Left lobe of liver (tissue), 2 donors: Measurements from ENCODE around the gene INSIG1. TPM values are rescaled to one million over a fixed set of nuclear protein-coding genes. Genes with fewer than 3 reads are reported as not detected.
A peak's percentile ranks its signal among the peaks of the same experiment; 100 is the strongest.

Experiments used
- ATAC-seq: fragments of 200-7000 bp; cut with Tn5 transposase; one replicate; pipeline ENCODE4 v1.9.1; 2020; ENCODE audit warnings: mild to moderate bottlenecking, moderate library complexity
- DNase-seq: peaks from one replicate; pipeline ENCODE4 v3.0.0-alpha.2; 2020; ENCODE audit warnings: low spot score
- total RNA-seq: library from RNA; stranded (reverse); gene quantifications from one replicate; pipeline ENCODE4 v1.2.1, GENCODE V29; 2021
- donor health status: DM: no; HTN: no; CAD: no; lungs with moderate emphysema.
- donor health status: DM: no; HTN: yes; CAD: no.

Gene INSIG1
- total RNA-seq, result 208 TPM

DNA sequence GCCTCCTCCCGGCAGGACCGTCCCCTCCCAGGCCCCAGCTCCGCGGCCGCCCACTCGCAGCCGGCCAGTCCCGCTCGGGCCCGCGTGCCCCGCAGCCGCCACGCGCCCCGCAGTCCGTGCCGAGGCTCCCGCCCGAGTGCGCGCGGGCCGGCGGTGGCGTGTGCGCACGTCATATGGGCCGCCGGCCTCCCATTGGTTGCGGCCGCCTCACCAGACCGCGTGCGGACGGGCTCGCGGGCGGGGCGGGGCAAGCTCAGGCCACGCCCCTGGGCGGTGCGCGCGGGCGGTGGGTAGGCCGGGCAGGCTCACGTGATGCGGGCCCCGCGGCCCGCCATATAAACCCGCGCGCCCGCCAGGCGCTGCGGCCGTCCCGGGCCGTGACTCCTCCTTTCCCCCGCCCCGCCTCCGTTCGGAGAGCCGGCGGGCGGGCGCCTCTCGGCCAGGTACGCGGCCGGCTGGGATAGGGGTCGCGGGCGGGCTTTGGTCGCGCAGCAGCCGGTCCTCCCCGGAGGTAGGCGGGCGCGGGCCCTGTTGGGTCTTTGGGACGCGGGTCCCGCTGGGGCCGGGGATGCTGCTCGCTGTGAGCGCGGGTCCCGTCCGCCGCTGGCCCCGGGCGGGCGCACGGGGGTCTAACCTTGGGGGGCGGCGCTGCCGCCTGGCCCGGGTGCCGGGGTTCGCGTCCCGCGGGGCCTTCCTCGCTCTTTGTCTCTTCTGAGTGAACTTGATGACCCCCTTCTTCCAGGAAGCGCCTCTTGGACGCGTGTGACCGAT is at the start of gene INSIG1:
Gene INSIG1, plus strand, starts transcription at position 362 of the 771 bp plus-strand sequence. Its CDS starts 408 bp downstream, at position 770.
- ATAC-seq, result peak; percentile 63

DNA sequence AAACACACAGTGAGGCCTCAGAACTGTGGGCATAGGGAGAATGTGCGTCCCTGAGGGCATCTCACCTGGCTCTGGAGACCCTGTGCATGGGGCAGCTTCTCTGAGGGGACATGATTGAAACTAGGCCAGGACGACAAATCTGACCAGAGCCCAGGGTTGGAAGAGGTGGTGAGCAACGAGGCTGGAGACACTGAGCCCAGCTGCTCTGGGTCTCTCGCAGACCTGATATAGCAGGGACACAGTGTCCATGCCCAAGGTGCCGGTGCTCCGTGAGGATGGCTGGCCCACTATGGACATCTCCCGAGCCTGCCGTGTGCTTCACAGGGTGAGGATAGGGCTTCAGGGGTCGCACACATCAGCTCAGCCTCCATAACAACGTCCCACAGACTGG is 49.3 kb upstream of the INSIG1 start:
- DNase-seq (no peak), ATAC-seq (no peak)

More for the DNA sequence above, at the start of gene INSIG1:
- peak; percentile 97 for DNase-seq

DNA sequence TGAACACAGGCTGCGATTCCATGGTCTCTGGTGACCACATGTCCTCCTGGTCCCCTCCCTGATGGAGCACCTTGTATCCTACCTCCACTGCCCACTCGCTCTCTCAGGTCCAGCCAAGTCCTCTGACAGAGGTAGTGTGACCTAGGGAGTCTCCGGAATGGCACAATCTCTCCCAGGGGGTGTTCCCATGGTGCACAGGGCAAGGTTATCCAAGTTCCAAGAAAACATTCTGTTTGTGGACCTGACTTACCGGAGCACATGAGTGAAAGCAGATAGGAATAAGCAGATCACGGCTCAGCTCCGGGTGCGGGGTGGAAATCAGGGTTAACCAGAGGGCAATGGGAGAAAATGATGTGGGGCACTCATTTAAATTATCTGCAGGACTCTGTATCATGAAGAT is 45.8 kb upstream of the INSIG1 start:
- peak; percentile 86 for DNase-seq
- peak; percentile 50 for ATAC-seq

DNA sequence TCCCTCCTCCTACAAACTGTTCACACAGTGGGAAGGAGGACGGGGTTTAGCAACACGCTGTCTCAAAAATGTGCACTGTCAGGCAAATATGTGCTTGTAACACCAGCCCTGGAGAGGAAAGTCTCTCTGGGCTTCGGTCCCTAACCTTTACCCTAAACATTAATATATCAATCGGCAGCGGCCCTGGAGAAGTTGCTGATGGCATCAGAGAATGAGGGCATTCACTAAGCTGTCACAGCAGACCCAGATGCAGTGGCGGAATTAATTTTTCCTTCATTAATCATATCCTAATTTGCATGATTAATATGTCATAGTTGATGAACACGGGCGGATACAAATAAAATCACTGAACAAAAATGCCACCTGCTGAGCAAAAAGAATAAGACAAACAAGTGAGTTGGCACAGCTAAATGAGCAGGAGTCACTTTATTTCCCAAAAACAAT is 45.2 kb upstream of the INSIG1 start:
- ATAC-seq, result peak; percentile 14
- DNase-seq, result no peak

DNA sequence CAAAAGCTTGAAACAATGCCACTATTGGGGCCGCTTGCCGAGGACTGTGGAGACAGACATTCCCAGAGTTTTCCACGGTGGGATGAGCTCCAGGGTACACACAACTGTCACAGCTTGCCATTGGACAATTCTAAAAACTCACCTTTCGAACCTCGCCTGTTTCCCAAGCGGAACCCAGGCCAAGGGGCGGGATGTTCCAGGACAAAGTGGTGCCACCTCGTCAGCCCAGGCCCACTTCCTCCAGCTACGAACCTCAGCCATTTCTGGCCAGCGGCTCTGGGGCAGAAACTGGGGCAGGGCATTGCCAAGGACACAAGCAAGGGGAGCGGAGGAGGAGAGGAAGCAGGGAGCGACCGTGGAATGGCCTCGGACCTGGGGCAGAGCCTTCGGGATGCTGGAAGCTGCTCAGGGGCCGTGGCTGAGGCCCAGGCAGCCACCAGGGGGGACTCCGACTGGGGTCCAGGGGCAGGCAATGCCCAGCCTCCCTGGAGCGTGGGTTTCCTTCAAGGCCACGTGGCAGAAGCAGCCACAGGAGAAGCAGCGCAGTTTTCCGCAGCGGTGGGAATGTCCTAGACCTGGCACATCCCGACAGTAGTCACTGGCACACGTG is 44.7 kb upstream of the INSIG1 start:
- ATAC-seq, result peak; percentile 69

DNA sequence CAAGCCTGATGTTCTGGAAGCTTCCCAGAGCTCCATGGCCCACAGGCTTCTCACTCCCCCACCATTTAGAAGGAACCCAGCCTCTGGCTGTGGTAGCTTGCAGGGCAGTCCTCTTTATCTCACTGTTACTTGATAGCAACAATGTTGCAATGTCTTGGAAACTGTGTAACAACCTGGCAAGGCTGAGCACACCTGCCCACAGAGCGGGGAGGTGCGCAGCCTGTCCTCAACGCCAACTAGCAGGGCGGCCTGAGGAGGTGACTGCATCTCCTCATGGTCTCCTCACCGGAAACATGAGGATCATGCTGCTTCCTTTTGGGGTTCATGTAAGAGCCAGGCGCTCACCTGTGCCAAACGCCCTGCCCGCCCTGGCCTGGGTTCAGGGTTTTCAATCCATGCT is 43.7 kb upstream of the INSIG1 start:
- DNase-seq (peak; percentile 86), ATAC-seq (peak; percentile 58)

More for the DNA sequence above, 44.7 kb upstream of the INSIG1 start:
- DNase-seq, result peak; percentile 97

DNA sequence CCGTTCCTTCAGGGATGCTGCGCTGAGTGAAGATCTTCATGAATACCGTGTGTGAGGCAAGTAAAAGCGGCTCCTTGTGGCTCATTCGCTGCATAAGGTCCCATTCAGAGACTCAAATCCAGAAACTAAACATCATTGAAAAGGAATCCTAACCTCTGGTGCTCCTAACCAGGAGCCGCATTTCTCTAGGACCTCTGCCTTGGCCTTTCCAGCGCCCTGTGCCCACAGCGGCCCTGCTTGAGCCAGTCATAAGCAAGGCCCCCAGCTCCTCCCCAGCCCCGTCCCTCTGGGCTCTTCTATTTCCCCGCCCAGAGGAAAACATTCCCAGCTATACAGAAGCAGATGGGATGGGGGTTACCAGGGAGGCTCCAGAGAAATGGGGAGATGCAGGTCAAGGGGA is 42.6 kb upstream of the INSIG1 start:
- ATAC-seq, result no peak
- DNase-seq, result no peak

DNA sequence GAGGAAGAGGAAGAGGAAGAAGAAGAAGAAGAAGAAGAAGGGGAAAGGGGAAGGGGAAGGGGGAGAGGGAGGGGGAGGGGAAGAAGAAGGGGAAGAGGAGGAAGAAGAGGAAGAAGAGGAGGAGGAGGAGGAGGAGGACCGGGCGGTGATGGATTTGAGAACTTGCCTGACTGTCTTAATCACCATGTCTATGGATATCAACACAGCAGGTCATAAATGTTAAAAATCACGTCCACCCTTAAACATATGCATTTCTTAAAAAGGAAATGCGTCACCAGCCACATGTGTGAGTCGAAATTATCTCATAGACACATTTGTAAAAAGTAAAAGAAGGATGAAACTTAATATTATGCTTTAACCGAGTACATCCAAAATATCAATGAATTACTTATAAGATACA is 42.1 kb upstream of the INSIG1 start:
- DNase-seq, result no peak
- no peak for ATAC-seq

DNA sequence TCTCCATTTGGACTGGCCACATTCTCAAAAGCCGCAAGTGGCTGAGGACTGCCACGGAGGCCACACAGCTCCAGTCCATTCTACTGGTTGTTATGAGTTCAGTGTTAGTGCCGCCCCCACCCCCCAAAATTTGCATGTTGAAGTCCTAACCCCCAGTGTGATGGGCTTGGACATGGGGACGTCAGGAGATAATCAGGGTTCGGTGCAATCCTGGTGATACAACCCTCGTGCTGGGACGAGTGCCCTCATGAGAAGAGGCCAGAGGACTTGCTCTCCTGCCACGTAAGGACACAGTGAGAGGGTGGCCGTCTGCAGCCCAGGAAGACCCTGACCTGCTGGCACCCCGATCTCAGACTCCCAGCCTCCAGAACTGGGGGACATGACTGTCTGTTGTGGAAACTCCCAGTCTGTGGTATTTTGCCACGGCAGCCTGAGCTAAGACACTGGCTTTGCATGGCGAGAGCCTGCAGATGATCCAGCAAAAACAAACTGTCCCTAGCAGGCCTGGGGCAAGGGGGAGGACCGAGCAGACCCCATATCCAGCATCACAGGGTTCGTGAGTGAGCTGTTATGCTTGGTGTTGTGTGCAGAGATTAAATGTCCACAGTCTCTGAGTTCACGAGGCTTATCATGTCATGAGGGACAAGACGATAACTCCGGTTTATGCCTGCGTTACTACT is 41.5 kb upstream of the INSIG1 start:
- no peak for ATAC-seq
- DNase-seq, result no peak

DNA sequence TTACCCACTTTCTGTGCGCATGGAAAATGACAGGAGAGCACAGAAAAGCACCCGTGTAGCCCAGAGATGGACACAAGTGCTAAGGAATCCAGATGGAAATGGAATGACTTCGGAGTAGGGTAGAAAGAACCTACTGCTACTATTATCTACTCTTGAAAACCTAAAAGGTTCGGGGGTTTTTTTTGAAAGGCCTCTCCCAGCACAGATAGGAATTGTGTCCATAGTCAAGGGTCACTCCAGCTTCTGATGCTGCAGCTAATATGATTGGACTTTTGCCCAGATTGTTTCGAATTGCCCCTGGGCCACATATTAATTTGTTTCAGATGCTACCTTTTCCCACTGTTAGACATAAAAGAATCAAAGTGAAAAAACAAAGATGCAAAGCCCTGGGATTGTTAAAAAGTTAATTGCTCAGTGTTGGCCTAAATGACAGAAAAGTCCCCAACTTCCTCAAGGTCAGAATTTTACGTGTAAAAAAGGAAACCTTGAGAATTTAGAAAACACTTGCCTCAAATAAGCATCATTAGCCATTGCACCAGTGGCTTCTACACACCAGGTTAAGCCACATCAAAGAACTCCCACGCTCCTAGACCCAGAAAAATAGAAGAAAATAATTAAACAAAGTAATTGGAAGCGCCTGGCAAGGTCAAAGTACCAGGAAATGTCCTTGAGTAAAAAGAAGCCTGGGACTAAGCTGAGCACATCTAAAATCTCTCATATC is 40.8 kb upstream of the INSIG1 start:
- ATAC-seq (no peak), DNase-seq (no peak)

DNA sequence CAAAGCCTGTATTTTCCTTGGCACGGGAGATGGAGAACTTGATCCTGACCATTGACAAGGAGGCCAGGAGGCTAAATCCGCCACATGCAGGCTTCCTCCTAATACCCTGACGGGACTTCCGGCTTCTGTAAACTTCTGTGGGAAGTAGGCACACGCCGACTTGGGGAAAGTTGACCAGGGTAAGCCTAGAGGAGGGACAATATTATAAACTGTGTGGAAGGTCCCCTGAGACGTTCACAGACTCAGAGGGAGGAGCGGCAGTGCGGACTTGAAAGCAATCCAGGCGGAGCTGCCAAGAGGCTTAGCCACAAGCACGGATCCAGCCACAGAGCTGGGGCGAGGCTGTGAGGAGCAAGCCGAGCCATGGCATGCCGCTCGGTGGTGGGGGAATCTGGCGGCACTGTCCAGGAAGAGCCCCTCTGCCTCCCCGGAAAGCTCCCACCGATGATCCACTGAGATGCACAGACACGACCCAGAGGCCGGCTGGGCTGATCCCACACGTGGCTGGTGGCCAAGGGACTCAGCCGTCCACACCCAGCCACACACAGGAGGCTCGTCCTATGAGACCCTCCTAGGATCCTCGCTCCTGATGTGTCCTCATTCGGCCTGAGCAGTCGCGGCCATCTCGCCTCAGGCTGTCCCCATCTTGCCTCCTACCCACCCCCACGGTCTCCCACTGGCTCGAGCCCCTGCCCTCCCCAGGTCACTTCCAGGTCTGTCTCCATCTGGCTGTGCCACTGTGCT is 40.0 kb upstream of the INSIG1 start:
- ATAC-seq, result peak; percentile 46
- peak; percentile 75 for DNase-seq

DNA sequence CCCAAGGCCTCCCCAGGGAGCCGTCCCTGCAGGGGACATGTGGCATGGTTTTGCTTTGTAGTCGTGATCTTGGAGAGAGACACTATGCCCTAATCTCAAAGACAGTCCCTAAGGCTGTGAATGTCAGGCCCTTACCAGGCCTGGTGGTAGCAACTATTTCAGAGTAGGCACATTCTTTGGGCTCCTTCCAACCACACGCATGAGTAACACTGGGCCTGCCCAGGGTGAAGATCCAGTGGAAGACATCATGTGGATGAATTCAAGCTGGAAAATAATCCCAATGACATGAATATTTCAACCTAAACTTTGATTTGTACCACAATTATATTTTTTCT is 39.5 kb upstream of the INSIG1 start:
- ATAC-seq (no peak), DNase-seq (no peak)

DNA sequence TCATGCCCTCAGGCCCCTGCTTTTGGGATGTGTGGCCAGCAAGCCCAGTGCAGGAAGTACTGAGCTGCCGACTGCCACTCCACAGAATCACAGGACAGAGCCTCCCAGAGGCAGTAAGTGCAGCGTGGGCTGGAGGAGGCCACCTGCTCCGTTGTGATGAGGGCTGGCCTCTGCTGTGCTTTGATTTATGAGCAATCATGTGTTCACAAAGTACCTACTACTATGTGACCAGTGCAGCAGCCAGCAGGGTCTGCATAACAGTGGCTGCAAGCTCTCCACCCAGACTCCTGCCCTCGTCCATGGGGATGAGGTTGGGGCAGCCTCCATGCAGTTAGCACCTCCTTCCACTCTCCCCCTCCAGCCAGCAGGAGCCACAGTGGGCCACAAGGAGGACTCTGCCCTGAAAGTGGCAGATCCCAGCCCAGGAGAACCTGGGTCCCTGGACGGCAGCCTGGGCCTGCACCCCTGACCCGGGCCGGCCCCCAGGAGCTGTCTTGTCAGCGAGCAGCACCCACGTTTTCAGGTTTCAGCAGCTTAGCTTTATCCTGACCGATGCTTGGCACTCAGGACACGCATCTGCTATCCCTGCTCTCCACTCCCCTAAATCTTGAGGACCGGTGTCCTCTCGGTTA is 37.7 kb upstream of the INSIG1 start:
- ATAC-seq (no peak), DNase-seq (no peak)

DNA sequence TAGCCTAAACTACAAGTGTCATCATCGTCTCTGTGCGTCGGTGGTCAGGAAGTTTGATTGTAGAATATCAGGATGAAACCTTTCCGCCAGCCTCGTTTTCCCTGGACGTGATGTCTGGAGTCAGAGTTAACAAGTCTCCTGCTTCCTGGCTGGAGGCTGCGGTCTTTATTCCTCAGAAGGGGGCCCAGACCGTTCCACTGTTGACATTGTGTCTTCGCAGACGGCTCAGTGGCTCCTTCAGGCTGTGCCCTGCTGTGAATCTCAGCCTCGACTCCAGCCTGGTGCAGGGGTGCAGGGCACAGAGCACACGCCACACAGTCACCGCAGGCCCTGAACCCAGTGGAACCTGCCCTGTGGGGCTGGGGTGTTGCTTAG is 37.2 kb upstream of the INSIG1 start:
- ATAC-seq (no peak), DNase-seq (no peak)

DNA sequence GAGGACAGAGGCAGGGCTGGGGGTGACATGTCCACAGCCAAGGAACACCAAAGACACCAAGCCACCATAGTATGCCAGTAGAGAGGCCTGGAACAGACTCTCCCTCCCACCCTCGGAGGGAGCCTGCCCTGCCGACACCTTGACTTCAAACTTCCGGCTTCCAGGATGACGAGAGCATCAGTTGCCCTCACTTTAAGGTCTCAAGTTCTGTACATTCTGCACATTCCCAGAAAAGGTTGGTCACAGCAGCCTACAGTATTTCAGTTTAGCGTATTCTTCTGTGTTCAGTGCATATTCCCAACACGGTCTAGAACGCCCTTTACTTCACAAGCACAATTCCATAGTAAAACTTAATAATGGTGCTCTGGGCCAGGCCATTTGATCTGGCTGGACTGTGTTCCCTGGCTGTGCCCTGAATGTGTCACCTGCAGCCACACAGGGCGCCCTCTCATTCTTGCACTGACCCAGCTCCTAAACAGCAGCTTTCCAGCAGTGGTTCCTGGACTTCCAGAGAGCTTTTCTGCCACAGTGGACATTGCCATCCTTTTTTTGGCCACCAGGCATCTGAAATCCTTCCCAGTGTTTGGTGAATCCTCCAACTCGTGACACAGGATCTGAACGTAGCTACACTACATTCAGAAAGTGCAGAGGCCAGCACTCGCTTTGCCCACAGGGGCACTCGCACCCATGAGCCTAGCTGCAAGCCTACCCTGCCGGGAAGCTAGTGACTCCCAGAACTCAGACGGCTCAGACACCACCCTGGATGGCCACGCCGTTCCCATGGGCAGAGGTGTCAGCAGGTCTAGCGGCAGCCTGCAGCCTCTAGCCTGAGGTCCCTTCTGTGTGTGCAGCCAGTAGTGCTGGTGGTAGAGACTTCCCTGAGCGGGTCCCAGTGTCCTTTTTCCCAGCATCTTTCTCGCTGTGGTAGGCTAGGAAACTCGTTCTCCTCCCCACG is 36.4 kb upstream of the INSIG1 start:
- peak; percentile 67 for ATAC-seq
- peak; percentile 62 for DNase-seq

DNA sequence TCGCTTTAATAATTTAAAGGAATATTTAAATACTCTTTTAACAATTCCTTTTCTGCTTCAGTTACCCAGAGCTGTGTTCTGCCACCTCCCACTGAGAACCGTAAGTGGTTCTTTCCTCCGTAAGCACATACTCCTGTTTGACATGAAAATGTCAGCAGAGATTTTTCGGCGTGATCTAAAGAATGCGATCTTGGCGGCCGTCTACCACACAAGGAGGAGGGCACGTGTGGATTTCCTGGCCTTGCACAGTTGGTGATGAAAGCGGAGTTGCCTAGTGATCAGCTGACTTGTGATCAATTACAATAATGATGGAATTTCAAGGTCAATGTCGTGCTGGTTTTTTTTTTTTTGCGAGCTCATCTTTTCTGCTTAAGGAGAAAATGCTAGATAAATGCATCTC is 35.6 kb upstream of the INSIG1 start:
- ATAC-seq, result no peak
- DNase-seq, result no peak

DNA sequence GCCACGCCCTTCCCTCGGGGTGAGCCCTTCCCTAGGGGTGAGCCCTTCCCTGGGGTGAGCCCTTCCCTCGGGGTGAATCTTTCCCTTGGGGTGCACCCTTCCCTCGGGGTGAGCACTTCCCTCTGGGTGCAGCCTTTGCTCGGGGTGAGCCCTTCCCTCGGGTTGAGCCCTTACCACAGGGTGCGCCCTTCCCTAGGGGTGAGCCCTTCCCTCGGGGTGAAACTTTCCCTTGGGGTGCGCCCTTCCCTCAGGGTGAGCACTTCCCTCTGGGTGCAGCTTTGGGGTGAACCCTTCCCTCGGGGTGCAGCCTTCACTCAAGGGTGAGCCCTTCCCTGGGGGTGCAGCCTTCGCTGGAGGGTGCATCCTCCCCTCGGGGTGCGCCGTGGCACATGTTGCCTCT is 34.6 kb upstream of the INSIG1 start:
- DNase-seq (no peak), ATAC-seq (no peak)

DNA sequence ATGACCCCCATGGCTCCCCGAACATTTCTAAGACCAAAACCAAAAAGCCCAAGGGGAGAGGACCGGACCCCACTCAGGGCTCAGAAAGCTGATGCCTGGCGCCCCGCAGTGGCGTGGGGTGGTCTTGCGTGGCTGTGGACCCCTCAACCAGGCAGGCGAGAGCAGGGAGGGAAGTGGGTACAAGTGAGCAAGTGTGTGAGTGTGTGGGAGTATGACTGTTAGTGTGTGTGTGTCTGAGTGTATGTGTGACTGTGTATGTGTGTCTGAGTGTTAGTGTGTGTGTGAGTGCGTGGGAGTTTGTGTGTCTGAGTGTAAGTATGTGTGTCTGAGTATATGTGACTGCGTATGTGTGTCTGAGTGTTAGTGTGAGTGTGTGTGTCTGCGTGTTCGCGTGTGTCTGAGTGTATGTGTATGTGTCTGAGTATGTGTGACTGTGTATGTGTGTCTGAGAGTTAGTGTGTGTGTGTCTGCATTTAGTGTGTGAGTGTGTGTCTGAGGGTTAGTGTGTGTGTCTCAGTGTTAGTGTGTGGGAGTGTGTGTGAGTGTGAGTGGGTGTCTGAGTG is 34.0 kb upstream of the INSIG1 start:
- no peak for ATAC-seq
- no peak for DNase-seq

DNA sequence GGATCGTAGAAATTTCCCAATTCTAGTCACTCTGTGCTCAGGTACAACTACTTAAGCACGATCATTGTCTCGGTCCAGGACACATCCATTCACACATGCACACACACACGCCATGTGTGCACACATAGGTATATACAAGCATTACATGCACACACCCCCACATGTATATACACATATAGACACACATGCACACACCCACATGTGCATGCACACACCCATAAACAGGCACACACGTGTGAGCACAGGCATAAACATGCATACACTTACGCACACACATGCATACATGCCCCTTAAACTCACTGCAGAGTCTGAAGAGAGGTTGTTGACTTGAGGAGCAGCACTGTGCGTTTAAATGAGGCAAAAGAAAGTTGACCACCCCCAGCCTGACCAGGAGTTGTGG is 32.5 kb upstream of the INSIG1 start:
- no peak for ATAC-seq
- no peak for DNase-seq
